Stimulated activated CD4-positive, alpha-beta T cell treated with anti-CD3 and anti-CD28 coated beads, Interleukin-4, amount 100 ng/mL, for 1 hour (primary cell): ENCODE measurements around the gene ZNF85.
A peak's percentile ranks its signal among the peaks of the same experiment; 100 is the strongest.
"Not testable (repeated sequence)": the region's sequence is repeated elsewhere in the genome, so short reads cannot be mapped to it uniquely, and the experiment has no call there.

Source experiments
- DNase-seq: peaks from one replicate; pipeline ENCODE4 v3.0.0-alpha.2; 2020

The ZNF85 gene

GRCh38 chr19:20923077-20923871, at the start of gene ZNF85:
TSS of gene ZNF85 (plus strand) at chr19:20923251. CDS start at chr19:20923401, 150 bp downstream.
- DNase-seq: peak; percentile 86

DNA sequence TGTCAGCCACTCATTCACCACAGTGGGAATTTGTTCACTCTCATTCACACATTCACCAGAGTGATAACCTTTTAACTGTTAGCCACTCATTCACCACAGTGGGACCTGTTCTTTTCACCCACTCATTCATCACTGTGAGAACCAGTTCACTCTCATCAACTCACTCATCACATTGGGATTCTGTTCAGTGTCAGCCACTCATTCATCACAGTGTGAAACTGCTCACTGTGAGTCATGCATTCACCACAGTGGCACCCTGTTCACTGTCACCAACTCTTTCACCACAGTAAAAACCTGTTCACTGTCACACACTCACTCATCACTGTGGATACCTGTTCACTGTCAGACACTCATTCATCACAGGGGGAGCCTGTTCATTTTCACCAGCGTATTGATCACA, 43.5 kb upstream of the ZNF85 start:
- DNase-seq: no peak

DNA sequence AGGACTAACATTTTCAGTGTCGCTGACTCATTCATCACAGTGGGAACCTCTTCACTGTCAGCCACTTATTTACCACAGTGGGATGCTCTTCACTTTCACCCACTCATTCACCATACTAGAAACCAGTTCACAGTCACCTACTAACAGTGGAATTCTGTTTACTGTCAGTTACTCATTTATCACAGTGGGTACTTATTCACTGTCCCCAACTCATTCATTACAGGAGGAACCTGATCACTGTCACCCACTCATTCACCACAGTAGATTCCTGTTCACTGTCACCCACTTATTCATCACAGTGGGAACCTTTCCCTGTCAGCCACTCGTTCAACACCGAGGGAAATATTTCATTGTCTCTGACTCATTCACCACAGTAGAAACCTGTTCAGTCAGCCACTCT, 10.1 kb upstream of the ZNF85 start:
- DNase-seq: no peak

DNA sequence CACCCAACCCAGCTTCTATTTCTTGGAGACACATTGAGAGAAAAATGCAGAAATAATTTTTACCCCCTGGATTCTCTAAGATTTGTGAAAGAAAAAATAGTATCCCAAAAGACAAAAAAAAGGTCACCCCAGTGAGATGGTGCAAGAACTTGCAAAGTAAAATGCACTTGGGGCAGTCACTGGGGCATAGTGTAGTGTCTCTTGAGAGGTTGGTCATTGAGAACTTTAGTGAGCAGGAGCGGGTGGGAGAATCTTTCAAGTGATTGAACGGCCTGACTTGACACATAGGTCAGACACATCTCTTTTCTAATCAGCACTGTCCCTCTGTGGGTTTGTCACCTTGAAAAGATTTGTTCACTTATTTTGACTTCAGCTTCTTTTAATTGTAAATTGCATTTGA, 2.4 kb downstream of the ZNF85 start:
- no peak for DNase-seq

- no peak for DNase-seq
These were observed 3.7 kb downstream of the ZNF85 start for GRCh38 chr19:20926796-20927195.

DNA sequence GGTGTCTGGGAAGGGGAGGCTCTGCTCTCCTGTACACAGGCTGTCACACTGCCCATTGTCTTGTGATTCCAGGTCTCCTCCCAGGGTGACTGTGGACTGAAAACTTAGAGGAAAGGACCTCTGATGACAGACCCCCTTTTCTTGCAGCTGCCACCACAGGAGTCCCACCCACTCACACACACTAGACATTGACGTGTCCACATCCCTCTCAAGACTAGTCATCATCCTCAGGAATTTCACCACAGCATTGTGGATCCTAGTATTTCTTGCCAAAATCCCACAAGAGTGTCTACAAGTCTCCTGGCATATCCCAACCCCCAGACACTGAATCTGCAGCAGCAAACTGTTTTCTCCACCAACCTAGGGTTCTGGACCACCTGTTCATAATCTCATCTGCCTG, 5.3 kb downstream of the ZNF85 start:
- no peak for DNase-seq

GRCh38 chr19:20936322-20936947, 13.4 kb downstream of the ZNF85 start:
- not testable (repeated sequence) for DNase-seq

GRCh38 chr19:20952561-20953095, 29.6 kb downstream of the ZNF85 start:
- not testable (repeated sequence) for DNase-seq

- no peak for DNase-seq
These were observed 41.7 kb downstream of the ZNF85 start for GRCh38 chr19:20964798-20965197.

- DNase-seq: no peak
These were observed 45.0 kb downstream of the ZNF85 start for GRCh38 chr19:20968092-20968491.

DNA sequence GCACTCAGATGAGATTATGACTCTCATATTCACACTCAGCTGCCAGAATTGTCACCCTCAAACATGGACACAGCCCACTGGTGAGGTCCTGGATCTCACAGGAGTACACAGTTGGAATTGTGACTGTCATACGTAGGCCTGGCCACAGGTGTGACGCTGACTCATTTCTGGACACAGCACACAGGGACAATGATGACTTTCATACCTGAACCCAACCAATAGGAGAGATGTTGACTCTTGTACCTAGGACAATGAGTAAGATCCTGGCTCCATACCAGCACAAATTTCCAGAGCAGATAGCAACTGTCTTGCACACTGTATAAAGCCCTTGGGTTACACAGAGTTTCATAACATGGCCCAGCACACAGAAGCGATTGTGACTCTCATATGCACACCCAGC, 46.4 kb downstream of the ZNF85 start:
- no peak for DNase-seq

DNA sequence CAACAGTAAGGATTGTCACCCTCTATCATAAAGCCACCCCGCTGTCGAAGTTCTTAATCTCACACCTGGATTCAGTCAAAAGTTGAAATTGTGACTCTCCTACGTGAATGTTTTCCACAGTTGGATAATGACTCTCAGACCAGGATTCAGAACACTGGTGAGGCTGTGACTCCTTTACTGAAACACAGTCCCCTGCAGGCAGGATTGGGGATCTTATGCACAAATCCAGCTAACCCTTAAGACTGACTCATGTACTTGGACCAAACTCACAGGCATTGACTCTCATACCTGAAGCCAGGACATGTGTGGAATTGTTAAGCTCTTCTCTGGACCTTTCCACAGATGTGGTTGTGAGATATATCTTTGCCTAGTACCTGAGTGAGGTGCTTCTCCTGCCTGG, 46.8 kb downstream of the ZNF85 start:
- no peak for DNase-seq

- not testable (repeated sequence) for DNase-seq
These were observed 69.7 kb downstream of the ZNF85 start for GRCh38 chr19:20992788-20993187.

DNA sequence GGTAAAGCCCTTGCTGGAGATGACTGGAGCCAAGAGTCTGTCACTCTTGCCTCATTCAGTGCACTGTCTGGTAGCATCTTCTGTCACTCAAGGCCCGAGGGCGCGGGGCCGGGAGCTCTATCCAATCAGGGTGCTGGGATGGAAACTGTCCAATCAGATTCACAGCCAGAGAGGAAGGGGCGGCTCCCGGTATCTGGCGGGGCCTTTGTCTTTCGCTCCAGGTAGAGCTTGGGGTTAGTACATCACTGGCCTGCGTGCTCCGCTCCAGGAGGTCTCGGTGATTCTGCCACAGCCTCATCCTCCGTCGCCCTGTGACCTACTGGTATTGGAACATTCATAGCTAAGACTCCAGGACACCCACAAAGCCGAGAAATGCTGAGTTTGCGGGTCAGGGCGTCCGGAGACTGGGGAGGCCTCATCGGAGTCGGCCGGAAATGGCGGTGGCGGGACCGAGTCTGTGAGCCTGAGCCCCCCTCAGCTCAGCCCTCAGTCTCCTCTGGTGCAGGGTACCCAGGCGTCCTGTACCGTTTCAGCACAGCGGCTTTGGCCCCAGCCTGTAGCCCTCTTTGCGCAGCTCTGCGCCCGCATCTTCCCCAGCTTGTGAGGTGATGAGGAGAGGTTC, 76.8 kb downstream of the ZNF85 start:
- peak; percentile 83 for DNase-seq
